Stomach (tissue), 9 donors: ENCODE measurements around the gene BTBD9. TPM values are rescaled to one million over a fixed set of nuclear protein-coding genes. Genes with fewer than 3 reads are reported as not detected.

Experiments
- DNase-seq, 2 donors: peaks; one replicate each; pipeline versions ENCODE4 v3.0.0 to v3.0.0-alpha.2; 2013 to 2019
- H3K27ac ChIP-seq, 5 donors: fragments of 200-600 bp in 4 of 5; sonication (generic) in 4 of 5; one replicate each; pipeline ENCODE4 v1.5.1; 2013 to 2019; ENCODE audit warnings: mild to moderate bottlenecking in 1 of 5, moderate library complexity in 1 of 5
- H3K27me3 ChIP-seq, 3 donors: fragments of 200-600 bp; sonication (generic); one replicate each; pipeline ENCODE4 v1.5.1; 2017 to 2019; ENCODE audit warnings: mixed run types in 1 of 3
- H3K36me3 ChIP-seq, 4 donors: fragments of 200-600 bp; sonication (generic); 1 replicate in 3 of 4; 2 replicates in 1 of 4; pipeline ENCODE4 v1.5.1; 2016 to 2019
- H3K4me1 ChIP-seq, 4 donors: fragments of 200-600 bp; sonication (generic); one replicate each; pipeline ENCODE4 v1.5.1; 2016 to 2019
- H3K4me3 ChIP-seq, 4 donors: fragments of 200-600 bp; sonication (generic) in 3 of 4; one replicate each; pipeline ENCODE4 v1.5.1; 2016 to 2019; ENCODE audit warnings: mild to moderate bottlenecking in 1 of 4
- H3K9me3 ChIP-seq, 4 donors: fragments of 200-600 bp; sonication (generic); one replicate each; pipeline ENCODE4 v1.5.1; 2016 to 2019
- CTCF ChIP-seq, 7 experiments: fragments of 450-650 bp in 4 of 7; fragments of 200-600 bp in 3 of 7; sonication (generic) in 3 of 7; IDR thresholded peaks; one replicate each; pipeline ENCODE4 v1.5.1; 2016 to 2019; ENCODE audit warnings: antibody characterized with exemption in 7 of 7, control low read depth in 2 of 7, mild to moderate bottlenecking in 1 of 7
- EP300 ChIP-seq: sonication (generic); formaldehyde crosslinking; IDR thresholded peaks from one replicate; pipeline ENCODE4 v1.6.1; 2017; ENCODE audit warnings: antibody characterized with exemption
- POLR2A ChIP-seq, 4 donors: fragments of 450-650 bp; IDR thresholded peaks; one replicate each; pipeline ENCODE4 v1.6.1; 2016; ENCODE audit warnings: antibody characterized with exemption in 4 of 4, control low read depth in 2 of 4, mild to moderate bottlenecking in 1 of 4, moderate library complexity in 1 of 4
- POLR2AphosphoS5 ChIP-seq, 3 donors: sonication (generic); formaldehyde crosslinking; IDR thresholded peaks; one replicate each; pipeline ENCODE4 v1.6.1; 2016; ENCODE audit warnings: antibody characterized with exemption in 3 of 3
- WGBS, 5 donors: extraction: QIAGEN DNeasy Blood & Tissue Kit in 3 of 5; methylation state at CpG; one replicate each; pipeline versions ENCODE4 v1.1.5 to v1.1.7; 2013 to 2018; 5-methylcytosine and 5-hydroxymethylcytosine counted together
- intact Hi-C: fragments of 100-400 bp; cut with DNase I; formaldehyde crosslinking; loops from one replicate; pipeline ENCODE4 v1.15.1; 2023; ENCODE audit warnings: low total_unique reads
- polyA plus RNA-seq, 3 donors: library from polyadenylated mRNA; stranded (reverse); fragments of 200-250 nt; gene quantifications; one replicate each; pipeline ENCODE4 v1.2.3, GENCODE V29; 2013
- total RNA-seq, 5 donors: library from RNA; depleted of rRNA; stranded (reverse); fragments of >200 nt; gene quantifications; one replicate each; pipeline versions ENCODE4 v1.1.0 to v1.2.3, GENCODE V29; 2014 to 2016
- donor health status: healthy with polysubstance abuse.
- donor health status: Bipolar disorder and iron deficiency.
- donor health status: healthy.

The BTBD9 gene
- total and polyA plus RNA-seq, 8 donors, result 1.4 to 90.2 (median 6.8) TPM

GRCh38 chr6:38396209-38396608, 243.5 kb downstream of the BTBD9 start:
- no peaks in the 10 kb centered on the region for H3K9me3 ChIP-seq
- TF ChIP-seq CTCF (IDR thresholded peaks at IDR 0.05), result no peak
- no peak for TF ChIP-seq POLR2A (IDR thresholded peaks at IDR 0.05)
- TF ChIP-seq EP300, result no peak
- H3K27me3 ChIP-seq, result no peaks in the 10 kb centered on the region
- H3K36me3 ChIP-seq, result no peaks in the 10 kb centered on the region
- DNase-seq, result peak in 1 of 2 donors; percentile 26
- WGBS, 5 donors, result 64 to 86% (median 71%) methylated on average over 3 of the region's 3 CpGs
- no peak overlapping the region for H3K27ac ChIP-seq
- intact Hi-C loops, result no loop called here
- peaks cover 0 to 6% (median 3%) of the 10 kb centered on the region in 4 donors for H3K4me1 ChIP-seq
- H3K4me3 ChIP-seq, result no peak overlapping the region

GRCh38 chr6:38393986-38394385, 245.7 kb downstream of the BTBD9 start:
- Histone ChIP-seq H3K4me1 (no peaks in the 10 kb centered on the region), H3K9me3 (no peaks in the 10 kb centered on the region), H3K4me3 (no peak overlapping the region), H3K27me3 (no peaks in the 10 kb centered on the region), H3K27ac (no peak overlapping the region), H3K36me3 (no peaks in the 10 kb centered on the region)
- 93 to 97% (median 95%) methylated on average over 1 of the region's 1 CpG for WGBS, 5 donors
- intact Hi-C loops, result no loop called here
- no peak for DNase-seq
- TF ChIP-seq POLR2AphosphoS5 (IDR thresholded peaks at IDR 0.05) (no peak), POLR2A (IDR thresholded peaks at IDR 0.05) (no peak), EP300 (no peak), CTCF (IDR thresholded peaks at IDR 0.05) (no peak)

GRCh38 chr6:38391626-38392579, 247.8 kb downstream of the BTBD9 start:
- no peaks in the 10 kb centered on the region for H3K4me1 ChIP-seq
- H3K27me3 ChIP-seq, result no peaks in the 10 kb centered on the region
- 85 to 94% (median 92%) methylated on average over 9 of the region's 9 CpGs for WGBS, 5 donors
- H3K36me3 ChIP-seq, result no peaks in the 10 kb centered on the region
- DNase-seq, result no peak
- no peak overlapping the region for H3K4me3 ChIP-seq
- no peaks in the 10 kb centered on the region for H3K9me3 ChIP-seq
- H3K27ac ChIP-seq, result no peak overlapping the region
- TF ChIP-seq CTCF (IDR thresholded peaks at IDR 0.05) (no peak), EP300 (no peak), POLR2AphosphoS5 (IDR thresholded peaks at IDR 0.05) (no peak), POLR2A (IDR thresholded peaks at IDR 0.05) (no peak)
- intact Hi-C loops, result no loop called here

- Histone ChIP-seq H3K27ac (no peak overlapping the region), H3K4me1 (no peaks in the 10 kb centered on the region), H3K27me3 (no peaks in the 10 kb centered on the region), H3K9me3 (no peaks in the 10 kb centered on the region), H3K36me3 (no peaks in the 10 kb centered on the region), H3K4me3 (no peak overlapping the region)
- TF ChIP-seq POLR2AphosphoS5 (IDR thresholded peaks at IDR 0.05) (no peak), CTCF (IDR thresholded peaks at IDR 0.05) (no peak), EP300 (no peak), POLR2A (IDR thresholded peaks at IDR 0.05) (no peak)
- intact Hi-C loops, result no loop called here
- DNase-seq, result no peak
Observed at GRCh38 chr6:38391206-38391605, 248.5 kb downstream of the BTBD9 start.
